ENCODE measurements around the gene USP36.

DNA sequence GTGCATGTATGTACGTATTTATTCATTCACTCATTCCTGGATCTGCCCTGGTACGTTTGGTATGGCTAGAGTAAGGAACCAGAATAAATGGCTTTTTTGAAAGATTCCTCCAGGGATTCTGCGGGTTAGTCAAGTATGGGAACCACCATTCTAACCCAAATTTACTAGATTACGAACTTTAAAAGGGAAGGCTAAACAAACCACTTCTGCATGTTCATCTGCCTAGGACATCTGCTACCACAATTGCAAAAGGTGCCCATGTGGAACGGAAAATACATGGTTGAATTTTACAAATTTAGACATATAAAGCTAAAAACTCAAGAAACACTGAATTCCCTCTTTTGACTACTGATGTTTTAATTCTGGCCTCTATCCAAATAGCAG lies 80.7 kb downstream of the USP36 start:
- TF ChIP-seq, protein P1, sequence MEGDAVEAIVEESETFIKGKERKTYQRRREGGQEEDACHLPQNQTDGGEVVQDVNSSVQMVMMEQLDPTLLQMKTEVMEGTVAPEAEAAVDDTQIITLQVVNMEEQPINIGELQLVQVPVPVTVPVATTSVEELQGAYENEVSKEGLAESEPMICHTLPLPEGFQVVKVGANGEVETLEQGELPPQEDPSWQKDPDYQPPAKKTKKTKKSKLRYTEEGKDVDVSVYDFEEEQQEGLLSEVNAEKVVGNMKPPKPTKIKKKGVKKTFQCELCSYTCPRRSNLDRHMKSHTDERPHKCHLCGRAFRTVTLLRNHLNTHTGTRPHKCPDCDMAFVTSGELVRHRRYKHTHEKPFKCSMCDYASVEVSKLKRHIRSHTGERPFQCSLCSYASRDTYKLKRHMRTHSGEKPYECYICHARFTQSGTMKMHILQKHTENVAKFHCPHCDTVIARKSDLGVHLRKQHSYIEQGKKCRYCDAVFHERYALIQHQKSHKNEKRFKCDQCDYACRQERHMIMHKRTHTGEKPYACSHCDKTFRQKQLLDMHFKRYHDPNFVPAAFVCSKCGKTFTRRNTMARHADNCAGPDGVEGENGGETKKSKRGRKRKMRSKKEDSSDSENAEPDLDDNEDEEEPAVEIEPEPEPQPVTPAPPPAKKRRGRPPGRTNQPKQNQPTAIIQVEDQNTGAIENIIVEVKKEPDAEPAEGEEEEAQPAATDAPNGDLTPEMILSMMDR (IDR thresholded peaks at IDR 0.05; ENCODE audit: low read length): no peak
- TF ChIP-seq EZH2phosphoT487 (IDR thresholded peaks at IDR 0.05; ENCODE audit: low read length) (no peak), EZH2 (optimal IDR thresholded peaks at IDR 0.05; ENCODE audit: low read depth, low read length) (no peak)
